GM23338 (cell line): ENCODE data around the gene EPS8L1. TPM values are rescaled to one million over a fixed set of nuclear protein-coding genes. Genes with fewer than 3 reads are reported as not detected.

Experiments
- ATAC-seq: fragments of 200-7000 bp; cut with Tn5 transposase; 3 replicates; pipeline ENCODE4 v1.9.1; 2020
- DNase-seq: peaks from one replicate; pipeline ENCODE4 v3.0.0-alpha.2; 2015; ENCODE audit warnings: low spot score
- H2AFZ ChIP-seq: fragments of 200-600 bp; sonication (generic); 2 replicates; pipeline ENCODE4 v1.8.0; 2016; ENCODE audit warnings: antibody characterized with exemption, mild to moderate bottlenecking, moderate library complexity
- H3F3A ChIP-seq: fragments of 200-600 bp; sonication (generic); replicated peaks from 2 replicates; pipeline ENCODE4 v1.8.0; 2017; ENCODE audit warnings: antibody characterized with exemption, mixed run types, low read depth
- H3K27ac ChIP-seq: fragments of 200-600 bp; sonication (generic); 2 replicates; pipeline ENCODE4 v1.6.1; 2016; ENCODE audit warnings: low read depth
- H3K27me3 ChIP-seq: fragments of 200-600 bp; sonication (generic); 2 replicates; pipeline ENCODE4 v1.8.0; 2016; ENCODE audit warnings: mild to moderate bottlenecking, mixed run types, moderate library complexity; ENCODE audit not compliant: insufficient read depth
- H3K36me3 ChIP-seq: fragments of 200-600 bp; sonication (generic); 2 replicates; pipeline ENCODE4 v1.8.0; 2016; ENCODE audit warnings: mild to moderate bottlenecking; ENCODE audit not compliant: insufficient read depth
- H3K4me1 ChIP-seq: fragments of 200-600 bp; sonication (generic); 2 replicates; pipeline ENCODE4 v1.8.0; 2016; ENCODE audit warnings: mild to moderate bottlenecking, moderate library complexity; ENCODE audit not compliant: insufficient read depth
- H3K4me2 ChIP-seq: fragments of 200-600 bp; sonication (generic); 2 replicates; pipeline ENCODE4 v1.7.1; 2017; ENCODE audit warnings: mixed run types
- H3K4me3 ChIP-seq: fragments of 200-600 bp; sonication (generic); 2 replicates; pipeline ENCODE4 v1.6.1; 2016; ENCODE audit warnings: mixed run types
- H3K79me2 ChIP-seq: fragments of 200-600 bp; sonication (generic); replicated peaks from 2 replicates; pipeline ENCODE4 v1.8.0; 2017; ENCODE audit warnings: mild to moderate bottlenecking; ENCODE audit not compliant: insufficient read depth
- H3K9me2 ChIP-seq: fragments of 200-600 bp; sonication (generic); 2 replicates; pipeline ENCODE4 v1.8.0; 2017; ENCODE audit not compliant: insufficient read depth
- H4K20me1 ChIP-seq: fragments of 200-600 bp; sonication (generic); replicated peaks from 2 replicates; pipeline ENCODE4 v1.8.0; 2017; ENCODE audit warnings: mild to moderate bottlenecking; ENCODE audit not compliant: insufficient read depth
- H3K27ac Mint-ChIP-seq: 2 replicates; pipeline ENCODE4 v1.8.0; 2020; ENCODE audit warnings: inconsistent platforms, mild to moderate bottlenecking, moderate library complexity, mixed read lengths
- H3K27me3 Mint-ChIP-seq: 3 replicates; pipeline ENCODE4 v1.8.0; 2022; ENCODE audit warnings: low read depth, mild to moderate bottlenecking, moderate library complexity, mixed read lengths, inconsistent platforms; ENCODE audit not compliant: insufficient read depth, poor library complexity
- H3K36me3 Mint-ChIP-seq: 3 replicates; pipeline ENCODE4 v1.8.0; 2021; ENCODE audit warnings: low read depth, mild to moderate bottlenecking, inconsistent platforms, moderate library complexity, mixed read lengths
- H3K4me1 Mint-ChIP-seq: 3 replicates; pipeline ENCODE4 v1.8.0; 2020; ENCODE audit warnings: mild to moderate bottlenecking, inconsistent platforms, mixed read lengths
- H3K4me3 Mint-ChIP-seq: 3 replicates; pipeline ENCODE4 v1.8.0; 2021; ENCODE audit warnings: moderate library complexity, mild to moderate bottlenecking, inconsistent platforms, mixed read lengths
- H3K9me3 Mint-ChIP-seq: 3 replicates; pipeline ENCODE4 v1.8.0; 2020; ENCODE audit warnings: moderate library complexity, mild to moderate bottlenecking, inconsistent platforms, mixed read lengths
- CREB1 ChIP-seq: fragments of 250-450 bp; sonication (Bioruptor Pico); IDR thresholded peaks from 2 replicates; pipeline ENCODE4 v1.5.0; 2020; ENCODE audit warnings: low read depth, mild to moderate bottlenecking, moderate library complexity
- POLR2AphosphoS5 ChIP-seq: IDR thresholded peaks from 2 replicates; pipeline ENCODE4 v1.6.1; 2016; ENCODE audit warnings: antibody characterized with exemption, low read depth
- ZNF114 ChIP-seq: fragments of 250-450 bp; sonication (Bioruptor Pico); IDR thresholded peaks from 2 replicates; pipeline ENCODE4 v1.5.0; 2020; ENCODE audit warnings: mild to moderate bottlenecking, moderate library complexity
- ZNF331 ChIP-seq: fragments of 250-450 bp; sonication (Bioruptor Pico); IDR thresholded peaks from 2 replicates; pipeline ENCODE4 v1.5.0; 2020; ENCODE audit warnings: low read depth, mild to moderate bottlenecking, moderate library complexity
- ZNF462 ChIP-seq: fragments of 250-450 bp; sonication (Bioruptor Pico); IDR thresholded peaks from 2 replicates; pipeline ENCODE4 v1.5.0; 2020; ENCODE audit warnings: mild to moderate bottlenecking, moderate library complexity
- polyA plus RNA-seq: library from polyadenylated mRNA; unstranded; fragments of >200 nt; fragmentation: Nextera tagmentation; extraction: Ambion mirVana; gene quantifications from 2 replicates; pipeline ENCODE4 v1.2.1, GENCODE V29; 2016
- total RNA-seq: library from RNA; depleted of rRNA; stranded (reverse); fragments of >200 nt; shearing (Covaris generic); gene quantifications from 2 replicates; pipeline ENCODE4 v1.2.3, GENCODE V29; 2014

Gene EPS8L1
- total and polyA plus RNA-seq, 2 experiments from 2014 or later, result 47.5 to 51.2 TPM

DNA sequence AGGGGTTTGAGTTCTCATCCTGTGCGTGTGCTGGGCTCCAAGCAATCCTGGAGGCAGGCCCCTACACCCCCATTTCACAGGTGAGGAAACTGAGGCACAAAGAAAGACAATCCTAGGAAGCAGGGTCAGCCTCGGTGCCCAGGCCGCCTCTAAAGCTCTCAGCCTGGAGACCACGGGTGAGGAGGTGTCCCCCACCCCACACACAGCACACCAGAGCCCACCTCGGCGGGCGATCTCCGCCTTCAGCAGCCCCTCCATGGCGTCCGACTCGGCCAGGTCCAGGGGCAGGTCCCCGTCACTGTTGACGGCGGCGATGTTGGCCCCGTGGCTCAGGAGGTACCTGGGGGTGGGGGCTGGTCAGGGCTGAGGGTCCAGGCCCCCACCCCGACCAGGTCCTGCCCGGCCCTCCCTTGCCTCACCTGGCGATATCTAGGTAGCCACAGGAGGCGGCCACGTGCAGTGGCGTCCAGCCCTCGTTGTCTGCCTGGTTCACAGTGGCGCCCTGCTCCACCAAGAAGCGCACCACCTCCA is 36.6 kb downstream of the EPS8L1 start:
- Mint-ChIP-seq H3K4me3 (no peak overlapping the region), H3K27ac (no peak overlapping the region), H3K36me3 (peaks cover 8% of the 10 kb centered on the region; the same call in 2 of the 3 replicates), H3K9me3 (no peaks in the 10 kb centered on the region; the same call in 2 of the 3 replicates), H3K27me3 (peaks cover 7% of the 10 kb centered on the region), H3K4me1 (peaks cover 28% of the 10 kb centered on the region)
- Histone ChIP-seq H3K36me3 (no peaks in the 10 kb centered on the region), H2AFZ (no peak overlapping the region), H3K4me2 (no peak overlapping the region), H4K20me1 (peaks cover 38% of the 10 kb centered on the region), H3K4me1 (peaks cover 25% of the 10 kb centered on the region; the same call in 1 of the 2 replicates), H3K79me2 (peaks cover 42% of the 10 kb centered on the region), H3K27ac (peak overlapping the region; percentile 55; the same call in 1 of the 2 replicates), H3F3A (peaks cover 5% of the 10 kb centered on the region; the same call in 1 of the 2 replicates), H3K4me3 (no peak overlapping the region), H3K27me3 (no peaks in the 10 kb centered on the region), H3K9me2 (no peaks in the 10 kb centered on the region)
- no peak for ATAC-seq
- no peak for DNase-seq
- TF ChIP-seq POLR2AphosphoS5, result no peak
- no peak for TF ChIP-seq ZNF331 (CRISPR knock-in tag)
- no peak for TF ChIP-seq CREB1 (CRISPR knock-in tag)
- no peak for TF ChIP-seq ZNF114
- no peak for TF ChIP-seq ZNF462 (CRISPR knock-in tag)
